PC-3 (cell line): Measurements from ENCODE around the gene SPDEF. TPM values are rescaled to one million over a fixed set of nuclear protein-coding genes. Genes with fewer than 3 reads are reported as not detected.

Experiments
- ATAC-seq: fragments of 200-7000 bp; cut with Tn5 transposase; 2 replicates; pipeline ENCODE4 v1.9.1; 2020; ENCODE audit warnings: mild to moderate bottlenecking, moderate library complexity
- BruUV-seq: library from RNA; stranded (reverse); fragments of 400-500 nt; replicated peaks from 2 replicates; lab custom pipeline; 2021; lab: Mats Ljungman, UMichigan
- CTCF ChIA-PET: fragments of 300-600 bp; sonication (Branson Sonifier 250); formaldehyde crosslinking; loops from one replicate; lab custom pipeline; 2022; ENCODE audit warnings: antibody characterized with exemption; lab: Charles Lee
- POLR2A ChIA-PET: fragments of 300-600 bp; sonication (Branson Sonifier 250); formaldehyde crosslinking; loops from one replicate; lab custom pipeline; 2022; ENCODE audit warnings: antibody characterized with exemption; ENCODE audit not compliant: unreplicated experiment; lab: Charles Lee
- DNase-seq: peaks from one replicate; pipeline ENCODE4 v3.0.0-alpha.2; 2015
- H2AFZ ChIP-seq: fragments of 300-600 bp; sonication (generic); 2 replicates; pipeline ENCODE4 v1.6.0; 2016; ENCODE audit warnings: antibody characterized with exemption, low read length
- H3F3A ChIP-seq: fragments of 300-600 bp; sonication (generic); one replicate; pipeline ENCODE4 v1.6.0; 2017; ENCODE audit warnings: antibody characterized with exemption, low read length, control low read depth, mild to moderate bottlenecking; ENCODE audit not compliant: unreplicated experiment
- H3K27ac ChIP-seq: fragments of 300-600 bp; sonication (generic); 2 replicates; pipeline ENCODE4 v1.5.1; 2016; ENCODE audit warnings: mild to moderate bottlenecking, low read length
- H3K27me3 ChIP-seq: fragments of 300-600 bp; sonication (generic); 2 replicates; pipeline ENCODE4 v1.6.1; 2016; ENCODE audit warnings: low read length, mixed read lengths
- H3K36me3 ChIP-seq: fragments of 300-600 bp; sonication (generic); 2 replicates; pipeline ENCODE4 v1.6.1; 2016; ENCODE audit warnings: low read depth, mixed run types, low read length, mixed read lengths
- H3K4me1 ChIP-seq: fragments of 300-600 bp; sonication (generic); 2 replicates; pipeline ENCODE4 v1.5.1; 2016; ENCODE audit warnings: low read length; ENCODE audit not compliant: insufficient read depth
- H3K4me2 ChIP-seq: fragments of 300-600 bp; sonication (generic); 2 replicates; pipeline ENCODE4 v1.6.0; 2016; ENCODE audit warnings: low read length
- H3K4me3 ChIP-seq: fragments of 300-600 bp; sonication (generic); 2 replicates; pipeline ENCODE4 v1.5.1; 2016; ENCODE audit warnings: mild to moderate bottlenecking, low read length, mixed read lengths
- H3K79me2 ChIP-seq: fragments of 300-600 bp; sonication (generic); 2 replicates; pipeline ENCODE4 v1.6.1; 2017; ENCODE audit warnings: low read length, mixed read lengths
- H3K9ac ChIP-seq: fragments of 300-600 bp; sonication (generic); 2 replicates; pipeline ENCODE4 v1.6.0; 2016; ENCODE audit warnings: mild to moderate bottlenecking, low read length
- H3K9me2 ChIP-seq: fragments of 300-600 bp; sonication (generic); replicated peaks from 2 replicates; pipeline ENCODE4 v1.6.1; 2016; ENCODE audit warnings: mixed run types, low read length, mixed read lengths
- H3K9me3 ChIP-seq: fragments of 300-600 bp; sonication (generic); 2 replicates; pipeline ENCODE4 v1.6.1; 2016; ENCODE audit warnings: low read length, mixed read lengths
- H4K20me1 ChIP-seq: fragments of 300-600 bp; sonication (generic); 2 replicates; pipeline ENCODE4 v1.6.1; 2016; ENCODE audit warnings: low read length, mixed read lengths
- CTCF ChIP-seq: fragments of 300-600 bp; sonication (generic); conservative IDR thresholded peaks from 2 replicates; pipeline ENCODE4 v1.5.1; 2017; ENCODE audit warnings: antibody characterized with exemption, low read depth, mild to moderate bottlenecking, low read length
- EZH2 ChIP-seq: fragments of 300-600 bp; sonication (generic); IDR thresholded peaks from one replicate; pipeline ENCODE4 v1.6.1; 2017; ENCODE audit warnings: antibody characterized with exemption, mild to moderate bottlenecking, low read length; ENCODE audit not compliant: unreplicated experiment
- EZH2phosphoT487 ChIP-seq: fragments of 300-600 bp; sonication (generic); IDR thresholded peaks from 2 replicates; pipeline ENCODE4 v1.6.1; 2018; ENCODE audit warnings: mild to moderate bottlenecking, antibody characterized with exemption, low read length, borderline replicate concordance
- intact Hi-C: fragments of 100-400 bp; cut with micrococcal nuclease; formaldehyde crosslinking; loops from 2 replicates; pipeline ENCODE4 v1.9.0; 2023
- total RNA-seq: library from RNA; depleted of rRNA; stranded (reverse); fragments of >200 nt; gene quantifications from 2 replicates; pipeline ENCODE4 v1.2.3, GENCODE V29; 2014

SPDEF gene
- total RNA-seq, 1 experiment from 2014 or later = 190 TPM

DNA sequence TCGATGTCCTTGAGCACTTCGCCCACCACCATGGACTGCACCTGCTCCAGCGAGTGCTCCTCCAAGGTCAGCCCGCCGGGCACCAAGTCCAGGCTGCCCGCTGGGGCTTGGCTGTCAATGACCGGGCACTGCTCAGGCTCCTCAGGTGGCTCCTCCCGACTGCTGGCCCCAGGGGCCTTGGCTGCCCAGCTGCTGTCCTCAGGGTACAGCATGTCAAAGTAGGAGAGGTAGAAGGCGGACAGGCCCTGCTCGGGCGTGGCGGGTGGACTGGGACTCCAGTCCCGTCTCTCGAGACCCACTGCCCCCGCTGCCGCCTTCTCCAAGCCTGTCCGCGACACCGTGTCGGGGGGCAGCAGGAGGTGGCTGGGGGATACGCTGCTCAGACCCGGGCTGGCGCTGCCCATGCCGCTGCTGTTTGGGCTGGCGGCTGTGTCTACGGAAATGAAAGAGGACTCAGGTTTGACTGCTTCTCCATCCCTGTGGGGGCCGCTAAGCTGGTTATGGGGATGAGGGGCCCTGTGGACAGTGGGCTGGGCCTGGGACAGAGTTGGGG, 12.0 kb downstream of the SPDEF start:
- POLR2A ChIA-PET = no interaction called here
- H3K27me3 ChIP-seq = no peaks in the 10 kb centered on the region
- intact Hi-C loops = no loop called here
- peaks cover 21% of the 10 kb centered on the region for H3K79me2 ChIP-seq
- no peak overlapping the region for H2AFZ ChIP-seq
- no peaks in the 10 kb centered on the region for H3K9me3 ChIP-seq
- H4K20me1 ChIP-seq = no peaks in the 10 kb centered on the region
- H3K4me2 ChIP-seq = peak overlapping the region; percentile 60
- peaks cover 5% of the 10 kb centered on the region for H3K36me3 ChIP-seq
- DNase-seq (no peak), ATAC-seq (no peak)
- H3K27ac ChIP-seq = peak overlapping the region; percentile 83
- H3K9me2 ChIP-seq = no peaks in the 10 kb centered on the region
- H3K4me3 ChIP-seq = no peak overlapping the region
- no TSS peak for BruUV-seq
- H3F3A ChIP-seq = peaks cover 9% of the 10 kb centered on the region
- peak overlapping the region; percentile 36 for H3K9ac ChIP-seq
- CTCF ChIA-PET = no interaction called here
- TF ChIP-seq EZH2phosphoT487 (no peak), CTCF (no peak), EZH2 (no peak)
- peaks cover 58% of the 10 kb centered on the region for H3K4me1 ChIP-seq

DNA sequence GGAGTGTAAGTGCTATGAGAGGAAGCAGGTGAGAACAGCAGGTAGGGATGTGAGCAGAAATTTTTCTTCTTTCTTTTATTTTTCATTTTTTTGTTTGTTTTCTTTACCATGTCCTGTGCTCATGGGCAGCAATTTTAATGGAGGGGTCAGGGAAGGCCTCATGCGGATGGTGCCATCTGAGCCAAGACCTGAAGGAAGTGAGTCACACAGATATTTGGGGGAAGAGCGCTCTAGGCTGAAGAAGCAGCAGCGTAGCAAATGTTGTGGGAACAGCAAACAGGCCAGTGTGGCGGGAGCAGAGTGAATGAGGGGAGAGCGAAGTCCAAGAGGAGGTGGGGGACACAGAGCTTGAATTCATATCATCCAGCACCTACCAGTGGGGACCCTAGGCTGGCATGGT, 12.7 kb downstream of the SPDEF start:
- Histone ChIP-seq H3K4me3 (no peak overlapping the region), H3K9me2 (no peaks in the 10 kb centered on the region), H3K4me1 (peaks cover 53% of the 10 kb centered on the region), H3K27ac (peak overlapping the region; percentile 83), H3K27me3 (no peaks in the 10 kb centered on the region), H3K36me3 (peaks cover 10% of the 10 kb centered on the region), H2AFZ (no peak overlapping the region), H3K9ac (peak overlapping the region; percentile 37), H4K20me1 (no peaks in the 10 kb centered on the region), H3F3A (peaks cover 9% of the 10 kb centered on the region), H3K4me2 (peak overlapping the region; percentile 60), H3K9me3 (no peaks in the 10 kb centered on the region), H3K79me2 (peaks cover 21% of the 10 kb centered on the region)
- ATAC-seq (peak; percentile 41), DNase-seq (peak; percentile 82)
- TF ChIP-seq EZH2phosphoT487 (no peak), CTCF (no peak), EZH2 (no peak)
- ChIA-PET POLR2A (no interaction called here), CTCF (no interaction called here)
- no TSS peak for BruUV-seq
- intact Hi-C loops = no loop called here

DNA sequence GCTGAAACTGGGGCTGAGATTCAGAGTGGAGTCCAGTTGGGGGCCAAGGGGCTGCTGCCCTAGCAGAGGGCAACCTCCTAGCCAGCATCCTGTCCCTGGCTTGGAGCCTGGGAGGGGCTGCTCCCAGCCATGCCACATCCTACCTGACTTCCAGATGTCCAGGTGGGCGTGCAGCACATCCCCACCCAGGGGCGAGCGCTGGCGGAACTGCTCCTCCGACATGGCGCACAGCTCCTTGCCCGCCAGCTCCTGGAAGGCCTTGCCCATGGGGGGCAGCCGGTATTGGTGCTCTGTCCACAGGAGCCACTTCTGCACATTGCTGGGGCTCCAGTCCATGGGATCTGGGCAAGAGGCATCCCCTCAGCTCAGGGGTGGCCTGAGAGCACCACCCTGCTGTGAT, 15.3 kb downstream of the SPDEF start:
- no peak overlapping the region for H3K4me2 ChIP-seq
- H3F3A ChIP-seq = no peaks in the 10 kb centered on the region
- peaks cover 12% of the 10 kb centered on the region for H3K36me3 ChIP-seq
- intact Hi-C loops = no loop called here
- H2AFZ ChIP-seq = no peak overlapping the region
- no peaks in the 10 kb centered on the region for H3K27me3 ChIP-seq
- no peak overlapping the region for H3K27ac ChIP-seq
- no TSS peak for BruUV-seq
- POLR2A ChIA-PET = interaction anchor here (0.6 kb wide), 1 partner anchor 348 kb away, joined by 6 read pairs; the partner anchor contains the start of gene ANKS1A
- no peaks in the 10 kb centered on the region for H3K9me3 ChIP-seq
- H3K9ac ChIP-seq = no peak overlapping the region
- H3K79me2 ChIP-seq = peaks cover 16% of the 10 kb centered on the region
- peaks cover 44% of the 10 kb centered on the region for H3K4me1 ChIP-seq
- DNase-seq (no peak), ATAC-seq (no peak)
- no peak overlapping the region for H3K4me3 ChIP-seq
- CTCF ChIA-PET = no interaction called here
- no peaks in the 10 kb centered on the region for H4K20me1 ChIP-seq
- no peak for TF ChIP-seq EZH2phosphoT487
- no peak for TF ChIP-seq CTCF
- TF ChIP-seq EZH2 = no peak
- no peaks in the 10 kb centered on the region for H3K9me2 ChIP-seq
